Measurements from ENCODE around the gene TMEM17. TPM values are rescaled to one million over a fixed set of nuclear protein-coding genes. Genes with fewer than 3 reads are reported as not detected.

The TMEM17 gene, protein sequence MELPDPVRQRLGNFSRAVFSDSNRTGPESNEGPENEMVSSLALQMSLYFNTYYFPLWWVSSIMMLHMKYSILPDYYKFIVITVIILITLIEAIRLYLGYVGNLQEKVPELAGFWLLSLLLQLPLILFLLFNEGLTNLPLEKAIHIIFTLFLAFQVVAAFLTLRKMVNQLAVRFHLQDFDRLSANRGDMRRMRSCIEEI
- total RNA-seq (1 to 10 TPM; 6.0 to 8.7 TPM), polyA plus RNA-seq (ENCODE audit: insufficient read length in 2 of 2) (1 to 10 TPM; 6.4 to 7.6 TPM)
- long read RNA-seq, donor 1, partial matches to known transcripts: 5 of 9 reads
- long read RNA-seq, donor 1, other reads (novel, unspliced or antisense): 0 of 9 reads
- long read RNA-seq, donor 2, partial matches to known transcripts: 0 of 4 reads
- long read RNA-seq, donor 2, other reads (novel, unspliced or antisense): 0 of 4 reads
- long read RNA-seq, donor 3, partial matches to known transcripts: 0 of 2 reads
- long read RNA-seq, donor 3, other reads (novel, unspliced or antisense): 0 of 2 reads
- long read RNA-seq, donor 4, partial matches to known transcripts: 0 of 4 reads
- long read RNA-seq, donor 4, other reads (novel, unspliced or antisense): 0 of 4 reads

DNA sequence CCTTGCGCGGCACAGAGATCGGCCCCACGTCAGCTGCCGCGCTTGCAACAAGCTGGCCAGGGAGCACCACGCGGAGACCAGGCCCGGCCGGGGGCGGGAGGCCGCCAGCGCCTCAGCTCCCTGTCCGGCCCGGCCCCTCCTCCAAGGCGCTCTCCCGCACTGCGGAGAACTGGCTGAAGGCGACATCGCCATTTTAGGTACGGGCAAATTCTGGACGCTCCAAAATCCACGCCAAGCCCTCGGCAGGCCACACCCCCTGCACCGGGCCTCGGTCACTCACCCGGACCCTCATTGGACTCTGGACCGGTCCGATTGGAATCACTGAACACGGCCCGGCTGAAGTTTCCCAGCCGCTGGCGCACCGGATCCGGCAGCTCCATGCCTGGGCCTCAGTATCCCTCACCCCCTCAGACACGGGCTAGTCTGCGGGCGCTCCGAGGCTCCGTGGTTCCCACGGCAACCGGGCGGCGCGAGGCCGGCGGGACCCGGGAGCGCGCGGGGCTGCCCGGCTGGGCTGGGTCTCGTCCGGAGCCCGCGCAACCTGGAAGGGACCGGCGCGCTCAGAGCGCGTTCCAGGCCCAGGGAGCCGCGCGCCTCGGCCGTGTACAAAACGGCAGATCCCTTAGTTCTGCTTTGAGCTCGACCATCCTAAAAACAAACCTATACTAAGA lies at the start of gene TMEM17:
TSS of gene TMEM17 (minus strand) at position 446 of the 671 bp plus-strand sequence. CDS start at position 380, 66 bp downstream.
- peak within 1 kb of the TSS; percentile 86 for H3K4me3 ChIP-seq (ENCODE audit: low read depth, low read length)
- peak; percentile 85 to 97 (median 90) for DNase-seq (ENCODE audit: low read depth in 4 of 6, low spot score in 6 of 6)
- 0% methylated on average over 67 of the region's 68 CpGs for WGBS (ENCODE audit: insufficient coverage)
- no peaks in the 10 kb centered on the region for H3K9me3 ChIP-seq (ENCODE audit: control insufficient read depth, insufficient read depth, low read length)
- no peaks in the 10 kb centered on the region for H3K36me3 ChIP-seq (ENCODE audit: control insufficient read depth, insufficient read depth, low read length)
- H3K27ac ChIP-seq (ENCODE audit: low read depth, low read length): peak within 1 kb of the TSS; percentile 97
- peaks cover 10% of the 10 kb centered on the region for H3K4me1 ChIP-seq (ENCODE audit: control insufficient read depth, insufficient read depth, low read length)
- H3K27me3 ChIP-seq (ENCODE audit: control insufficient read depth, insufficient read depth, low read length): no peaks in the 10 kb centered on the region

DNA sequence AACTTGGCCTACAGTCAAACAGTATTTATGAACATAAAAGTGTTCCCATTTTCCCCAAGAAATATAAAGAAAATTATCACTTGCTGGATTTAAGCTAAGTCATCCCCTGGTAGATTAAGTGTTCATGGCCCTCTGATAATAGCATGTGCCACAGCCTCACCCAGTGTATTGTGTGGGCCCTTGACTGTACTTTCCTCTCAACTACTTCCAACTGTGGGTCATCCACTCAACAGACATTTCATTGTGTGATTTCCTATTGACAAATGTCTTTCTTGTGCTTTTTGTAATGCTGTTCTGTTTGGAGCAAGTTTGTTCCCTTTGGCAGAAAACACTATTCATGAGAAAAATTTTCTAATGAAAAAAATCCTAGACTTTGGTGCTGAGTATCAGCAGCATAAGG lies 48.4 kb upstream of the TMEM17 start:
- Histone ChIP-seq H3K4me1 (ENCODE audit: control insufficient read depth, insufficient read depth, low read length) (no peaks in the 10 kb centered on the region), H3K27ac (ENCODE audit: low read depth, low read length) (no peak overlapping the region), H3K9me3 (ENCODE audit: control insufficient read depth, insufficient read depth, low read length) (no peaks in the 10 kb centered on the region), H3K27me3 (ENCODE audit: control insufficient read depth, insufficient read depth, low read length) (no peaks in the 10 kb centered on the region), H3K4me3 (ENCODE audit: low read depth, low read length) (no peak overlapping the region), H3K36me3 (ENCODE audit: control insufficient read depth, insufficient read depth, low read length) (no peaks in the 10 kb centered on the region)
- DNase-seq (ENCODE audit: low read depth in 4 of 6, low spot score in 6 of 6): no peak

DNA sequence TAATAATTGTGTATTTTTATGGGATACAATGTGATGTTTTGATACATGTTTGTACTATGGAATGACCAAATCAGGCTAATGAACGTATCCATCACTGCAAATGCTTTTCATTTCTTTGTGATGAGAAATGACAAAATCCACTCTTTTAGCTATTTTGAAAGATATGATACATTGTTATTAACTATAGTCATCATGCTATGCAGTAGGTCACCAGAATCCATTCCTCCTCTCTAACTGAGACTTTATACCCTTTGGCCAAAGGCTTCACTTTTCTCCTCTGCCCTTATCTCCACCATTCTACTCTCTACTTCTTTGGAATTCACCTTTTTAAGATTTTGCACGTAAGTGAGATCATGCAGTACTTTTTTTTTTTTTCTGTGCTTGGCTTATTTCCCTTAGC lies 44.5 kb upstream of the TMEM17 start:
- DNase-seq (ENCODE audit: low read depth in 4 of 6, low spot score in 6 of 6): no peak
- no peaks in the 10 kb centered on the region for H3K9me3 ChIP-seq (ENCODE audit: control insufficient read depth, insufficient read depth, low read length)
- H3K36me3 ChIP-seq (ENCODE audit: control insufficient read depth, insufficient read depth, low read length): no peaks in the 10 kb centered on the region
- no peaks in the 10 kb centered on the region for H3K27me3 ChIP-seq (ENCODE audit: control insufficient read depth, insufficient read depth, low read length)
- H3K27ac ChIP-seq (ENCODE audit: low read depth, low read length): no peak overlapping the region
- no peaks in the 10 kb centered on the region for H3K4me1 ChIP-seq (ENCODE audit: control insufficient read depth, insufficient read depth, low read length)
- H3K4me3 ChIP-seq (ENCODE audit: low read depth, low read length): no peak overlapping the region
- WGBS (ENCODE audit: insufficient coverage): no CpG with 5 or more reads among the region's 2 CpGs

DNA sequence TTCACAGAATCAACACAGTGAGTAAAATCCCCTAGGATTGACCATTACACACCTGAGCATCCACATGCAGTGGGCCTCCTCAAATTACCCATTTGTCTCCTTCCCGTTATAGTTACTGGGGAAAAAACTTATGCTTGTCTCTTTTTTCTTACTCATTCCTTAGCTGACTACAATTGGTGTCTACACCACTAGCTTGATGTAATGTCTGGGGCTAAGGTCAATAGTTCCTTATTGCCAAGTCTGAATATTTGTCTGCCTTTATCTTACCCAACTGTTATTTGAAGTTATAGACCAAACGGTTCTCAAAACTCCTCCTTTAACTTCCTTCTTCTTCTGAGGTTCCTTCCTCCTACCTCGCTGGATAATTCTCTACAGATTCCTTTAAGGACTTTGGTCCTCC lies 41.9 kb upstream of the TMEM17 start:
- no peak for DNase-seq (ENCODE audit: low read depth in 4 of 6, low spot score in 6 of 6)
- H3K27me3 ChIP-seq (ENCODE audit: control insufficient read depth, insufficient read depth, low read length): no peaks in the 10 kb centered on the region
- WGBS (ENCODE audit: insufficient coverage): no CpG with 5 or more reads among the region's 3 CpGs
- H3K36me3 ChIP-seq (ENCODE audit: control insufficient read depth, insufficient read depth, low read length): no peaks in the 10 kb centered on the region
- H3K9me3 ChIP-seq (ENCODE audit: control insufficient read depth, insufficient read depth, low read length): no peaks in the 10 kb centered on the region
- no peaks in the 10 kb centered on the region for H3K4me1 ChIP-seq (ENCODE audit: control insufficient read depth, insufficient read depth, low read length)
- H3K4me3 ChIP-seq (ENCODE audit: low read depth, low read length): no peak overlapping the region
- H3K27ac ChIP-seq (ENCODE audit: low read depth, low read length): no peak overlapping the region

DNA sequence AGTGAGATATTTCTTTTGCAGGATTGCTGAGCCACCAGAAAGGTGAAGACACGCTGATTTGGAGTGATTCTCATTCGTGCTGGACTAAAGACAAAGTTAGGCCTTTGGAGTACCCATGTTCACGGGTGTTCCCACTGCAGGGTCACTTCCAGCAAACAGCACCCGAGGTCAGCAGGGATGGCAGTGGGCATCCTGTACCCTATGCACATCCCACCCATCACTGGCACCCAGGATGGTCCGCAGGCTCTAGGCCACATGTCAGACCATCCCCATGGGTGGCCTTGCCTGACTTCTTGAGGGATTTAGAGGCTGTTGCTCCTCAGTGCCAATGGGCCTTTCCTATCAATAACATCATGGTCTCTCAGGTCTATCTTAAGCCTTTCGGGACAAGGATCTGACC lies 39.3 kb upstream of the TMEM17 start:
- no peak for DNase-seq (ENCODE audit: low read depth in 4 of 6, low spot score in 6 of 6)
- Histone ChIP-seq H3K4me3 (ENCODE audit: low read depth, low read length) (no peak overlapping the region), H3K9me3 (ENCODE audit: control insufficient read depth, insufficient read depth, low read length) (no peaks in the 10 kb centered on the region), H3K36me3 (ENCODE audit: control insufficient read depth, insufficient read depth, low read length) (no peaks in the 10 kb centered on the region), H3K27me3 (ENCODE audit: control insufficient read depth, insufficient read depth, low read length) (no peaks in the 10 kb centered on the region), H3K4me1 (ENCODE audit: control insufficient read depth, insufficient read depth, low read length) (no peaks in the 10 kb centered on the region), H3K27ac (ENCODE audit: low read depth, low read length) (no peak overlapping the region)
- WGBS (ENCODE audit: insufficient coverage): 92% methylated on average over 5 of the region's 6 CpGs

DNA sequence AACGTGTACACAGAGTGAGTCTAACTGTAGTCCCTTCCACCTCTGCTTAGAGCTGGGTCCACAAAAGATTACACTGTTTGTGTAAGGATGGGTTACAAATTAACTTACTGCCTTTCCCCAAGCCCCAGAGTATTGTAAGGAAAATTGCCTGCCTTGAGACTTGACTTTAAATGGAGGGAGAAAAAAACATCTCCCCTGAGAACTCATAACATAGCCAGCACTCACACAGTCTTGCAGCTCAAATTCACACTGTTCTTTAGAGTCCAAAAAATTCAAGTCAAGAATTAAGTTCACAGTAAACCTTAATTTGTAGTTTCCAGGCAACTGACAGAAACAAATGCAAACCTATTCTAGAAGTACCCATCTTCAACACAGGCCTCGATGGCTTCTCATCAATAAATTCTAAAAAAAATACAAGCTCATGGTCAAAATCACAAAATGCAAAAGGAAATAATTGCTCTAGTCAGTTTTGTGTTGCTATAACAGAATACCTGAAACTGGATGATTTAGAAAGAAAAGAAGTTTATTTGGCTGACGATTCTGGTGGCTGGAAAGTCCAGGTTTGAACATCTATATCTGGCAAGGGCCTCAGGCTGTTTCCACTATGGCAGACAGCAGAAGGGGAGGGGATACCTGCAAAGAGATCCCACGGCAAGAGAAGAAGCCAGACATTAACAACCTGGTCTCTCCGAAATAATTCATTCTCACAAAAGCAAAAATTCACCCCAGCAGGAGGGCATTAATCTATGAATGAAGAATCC lies 34.6 kb upstream of the TMEM17 start:
- no peaks in the 10 kb centered on the region for H3K27me3 ChIP-seq (ENCODE audit: control insufficient read depth, insufficient read depth, low read length)
- no peaks in the 10 kb centered on the region for H3K9me3 ChIP-seq (ENCODE audit: control insufficient read depth, insufficient read depth, low read length)
- H3K4me1 ChIP-seq (ENCODE audit: control insufficient read depth, insufficient read depth, low read length): no peaks in the 10 kb centered on the region
- H3K4me3 ChIP-seq (ENCODE audit: low read depth, low read length): no peak overlapping the region
- H3K27ac ChIP-seq (ENCODE audit: low read depth, low read length): no peak overlapping the region
- peak in 1 of 6 donors; percentile 8 for DNase-seq (ENCODE audit: low read depth in 4 of 6, low spot score in 6 of 6)
- 100% methylated on average over 1 of the region's 5 CpGs for WGBS (ENCODE audit: insufficient coverage)
- H3K36me3 ChIP-seq (ENCODE audit: control insufficient read depth, insufficient read depth, low read length): no peaks in the 10 kb centered on the region

DNA sequence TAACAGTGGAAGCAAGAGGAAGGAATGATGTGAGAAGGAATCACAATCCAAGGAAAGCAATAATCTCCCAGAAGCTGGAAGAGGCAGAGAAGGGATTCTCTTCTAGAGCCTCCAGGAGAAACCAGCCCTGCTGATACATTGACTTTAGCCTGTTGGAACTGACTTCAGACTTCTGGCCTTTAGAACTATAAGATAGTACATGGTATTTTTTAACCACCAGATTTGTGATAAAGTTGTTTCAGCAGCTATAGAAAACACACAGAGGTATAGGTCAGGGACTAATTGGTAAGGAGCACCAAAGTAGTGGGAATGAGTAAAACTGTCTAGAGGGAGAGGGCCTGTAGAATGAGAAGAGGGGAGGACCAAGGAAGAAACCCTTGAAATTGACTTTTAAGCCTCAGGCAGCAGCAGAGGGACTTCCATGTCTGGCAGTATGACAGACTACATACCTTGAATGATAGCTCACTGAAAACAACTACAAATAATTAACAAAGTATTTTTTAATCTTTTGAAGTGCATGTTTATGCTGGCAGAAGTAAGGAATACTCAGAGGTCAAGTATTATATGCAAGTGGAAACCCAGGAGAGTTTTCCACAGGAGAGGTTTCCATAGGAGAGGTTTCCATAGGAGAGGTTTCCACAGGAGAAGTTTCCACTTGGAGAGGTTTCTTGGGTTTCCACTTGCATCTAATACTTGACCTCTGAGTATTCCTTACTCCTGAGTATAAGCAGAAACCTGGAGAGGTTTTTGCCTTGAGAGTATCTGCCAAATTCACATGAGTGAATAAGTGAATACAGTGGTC lies 33.8 kb upstream of the TMEM17 start:
- Histone ChIP-seq H3K9me3 (ENCODE audit: control insufficient read depth, insufficient read depth, low read length) (no peaks in the 10 kb centered on the region), H3K4me1 (ENCODE audit: control insufficient read depth, insufficient read depth, low read length) (no peaks in the 10 kb centered on the region), H3K27me3 (ENCODE audit: control insufficient read depth, insufficient read depth, low read length) (no peaks in the 10 kb centered on the region), H3K27ac (ENCODE audit: low read depth, low read length) (no peak overlapping the region), H3K36me3 (ENCODE audit: control insufficient read depth, insufficient read depth, low read length) (no peaks in the 10 kb centered on the region), H3K4me3 (ENCODE audit: low read depth, low read length) (no peak overlapping the region)
- no peak for DNase-seq (ENCODE audit: low read depth in 4 of 6, low spot score in 6 of 6)

DNA sequence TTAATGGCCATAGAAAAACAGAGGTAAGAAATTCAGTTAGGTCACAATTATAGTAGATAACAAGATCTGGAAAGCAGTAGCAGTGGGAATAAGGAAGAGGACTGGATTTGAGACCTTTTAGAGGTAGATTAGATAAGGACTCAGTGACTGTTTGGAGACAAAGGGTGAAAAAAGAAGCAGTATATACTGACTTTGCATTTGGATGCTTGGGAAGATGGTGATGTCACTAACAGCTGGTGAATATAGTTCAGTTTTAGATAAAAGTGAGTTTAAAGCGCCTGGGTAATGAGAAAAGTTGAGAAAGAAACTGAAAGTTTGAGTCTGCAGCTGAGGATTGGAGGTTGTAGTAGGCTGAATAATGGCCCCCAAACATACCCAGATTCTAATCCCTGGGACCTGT lies 32.8 kb upstream of the TMEM17 start:
- Histone ChIP-seq H3K9me3 (ENCODE audit: control insufficient read depth, insufficient read depth, low read length) (no peaks in the 10 kb centered on the region), H3K27ac (ENCODE audit: low read depth, low read length) (no peak overlapping the region), H3K36me3 (ENCODE audit: control insufficient read depth, insufficient read depth, low read length) (no peaks in the 10 kb centered on the region), H3K4me1 (ENCODE audit: control insufficient read depth, insufficient read depth, low read length) (no peaks in the 10 kb centered on the region), H3K4me3 (ENCODE audit: low read depth, low read length) (no peak overlapping the region), H3K27me3 (ENCODE audit: control insufficient read depth, insufficient read depth, low read length) (no peaks in the 10 kb centered on the region)
- no CpG with 5 or more reads among the region's 1 CpG for WGBS (ENCODE audit: insufficient coverage)
- no peak for DNase-seq (ENCODE audit: low read depth in 4 of 6, low spot score in 6 of 6)

DNA sequence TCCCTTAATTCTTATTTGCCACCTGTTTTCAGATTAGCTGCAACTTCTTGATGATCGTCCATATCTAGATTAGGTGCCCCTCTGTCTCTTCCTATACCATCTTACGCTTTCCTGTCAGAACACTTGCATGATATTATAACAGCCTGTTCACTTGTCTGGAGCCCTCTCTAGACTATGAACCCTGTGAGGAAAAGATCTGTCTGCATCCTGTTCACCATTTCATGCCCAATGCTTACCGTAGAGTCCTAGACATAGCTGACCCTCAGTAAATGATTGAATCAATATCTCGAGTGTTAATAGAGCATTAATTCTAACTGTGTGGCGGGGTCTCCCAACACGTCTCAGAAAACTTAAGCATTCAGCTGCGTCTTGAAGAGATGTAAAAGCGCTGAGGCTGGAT lies 31.8 kb upstream of the TMEM17 start:
- no peak for DNase-seq (ENCODE audit: low read depth in 4 of 6, low spot score in 6 of 6)
- H3K9me3 ChIP-seq (ENCODE audit: control insufficient read depth, insufficient read depth, low read length): no peaks in the 10 kb centered on the region
- WGBS (ENCODE audit: insufficient coverage): 92% methylated on average over 7 of the region's 8 CpGs

More for the DNA sequence above, 31.8 kb upstream of the TMEM17 start:
- H3K27me3 ChIP-seq (ENCODE audit: control insufficient read depth, insufficient read depth, low read length): no peaks in the 10 kb centered on the region
- no peak overlapping the region for H3K27ac ChIP-seq (ENCODE audit: low read depth, low read length)
- H3K4me1 ChIP-seq (ENCODE audit: control insufficient read depth, insufficient read depth, low read length): no peaks in the 10 kb centered on the region
- no peak overlapping the region for H3K4me3 ChIP-seq (ENCODE audit: low read depth, low read length)
- no peaks in the 10 kb centered on the region for H3K36me3 ChIP-seq (ENCODE audit: control insufficient read depth, insufficient read depth, low read length)

Measured in spinal cord (tissue), 10 donors.